Raji (cell line): ENCODE data around the gene SRRM2.

ENCODE experiments used
- POLR2A ChIP-seq: IDR thresholded peaks from 2 replicates; pipeline ENCODE4 v1.6.1; 2011; ENCODE audit warnings: low read depth, low read length, control low read depth; ENCODE audit not compliant: insufficient read depth

SRRM2 gene

GRCh38 chr16:2744711-2745110 lies 7.7 kb upstream of the SRRM2 start:
- no peak for TF ChIP-seq POLR2A

- TF ChIP-seq POLR2A: no peak
Measured at GRCh38 chr16:2745116-2745890, 7.1 kb upstream of the SRRM2 start.

GRCh38 chr16:2745961-2746360 lies 6.5 kb upstream of the SRRM2 start:
- TF ChIP-seq POLR2A: no peak

GRCh38 chr16:2748757-2749455 lies 3.5 kb upstream of the SRRM2 start:
- TF ChIP-seq POLR2A: no peak

GRCh38 chr16:2749476-2749875 lies 3.0 kb upstream of the SRRM2 start:
- no peak for TF ChIP-seq POLR2A

GRCh38 chr16:2749936-2750335 lies 2.5 kb upstream of the SRRM2 start:
- no peak for TF ChIP-seq POLR2A

- TF ChIP-seq POLR2A: no peak; the same call in none of the 2 replicates
Measured at GRCh38 chr16:2751577-2752034, 832 bp upstream of the SRRM2 start.

- TF ChIP-seq POLR2A: no peak
Measured at GRCh38 chr16:2752850-2753732, 653 bp downstream of the SRRM2 start.

GRCh38 chr16:2753733-2754020 lies 1.2 kb downstream of the SRRM2 start:
- no peak for TF ChIP-seq POLR2A

- no peak for TF ChIP-seq POLR2A
Measured at GRCh38 chr16:2755158-2755557, 2.7 kb downstream of the SRRM2 start.

GRCh38 chr16:2756288-2757015 lies 4.0 kb downstream of the SRRM2 start:
- TF ChIP-seq POLR2A: no peak

- TF ChIP-seq POLR2A: no peak
Measured at GRCh38 chr16:2757344-2757743, 4.9 kb downstream of the SRRM2 start.

- no peak for TF ChIP-seq POLR2A
Measured at GRCh38 chr16:2761472-2761871, 9.0 kb downstream of the SRRM2 start.

GRCh38 chr16:2761886-2762583 lies 9.6 kb downstream of the SRRM2 start:
- TF ChIP-seq POLR2A: no peak
